K562 (cell line): ENCODE results near the gene GZMB. TPM values are rescaled to one million over a fixed set of nuclear protein-coding genes. Genes with fewer than 3 reads are reported as not detected.

Experiments
- ATAC-seq: fragments of 200-7000 bp; cut with Tn5 transposase; 3 replicates; pipeline ENCODE4 v1.9.1; 2020; ENCODE audit warnings: moderate library complexity
- BruUV-seq: library from RNA; stranded (reverse); fragments of 400-500 nt; replicated peaks from 2 replicates; lab custom pipeline; 2021; lab: Mats Ljungman, UMichigan
- CTCF ChIA-PET: fragments of 300-600 bp; formaldehyde crosslinking; extraction: SDS; loops from one replicate; lab custom pipeline; 2021; ENCODE audit warnings: low intra/inter-chr PET ratio; lab: Yijun Ruan, JAX
- POLR2A ChIA-PET: fragments of 300-600, 350-650 bp; sonication (Branson Sonifier 250); formaldehyde crosslinking; extraction: SDS; loops from one replicate; lab custom pipeline; 2021; ENCODE audit warnings: antibody characterized with exemption, inconsistent platforms; lab: Yijun Ruan, JAX
- DNase-seq, 4 experiments: peaks; one replicate each; pipeline versions ENCODE4 v3.0.0 to v3.0.0-alpha.2; 2011 to 2018; ENCODE audit warnings: low spot score in 3 of 4, mixed read lengths in 3 of 4; ENCODE audit errors: extremely low read depth in 1 of 4
- FAIRE-seq: peaks from 2 replicates; lab custom pipeline; 2011; peaks lifted over from hg19 to GRCh38; lab: Jason Lieb, UNC
- H2AFZ ChIP-seq: 2 replicates; pipeline ENCODE4 v1.6.0; 2011; ENCODE audit warnings: low read depth, low read length, control low read depth, inconsistent platforms
- H3K27ac ChIP-seq: fragments of 200-600 bp; 3 replicates; pipeline ENCODE4 v1.8.0; 2011; ENCODE audit warnings: low read depth, mild to moderate bottlenecking, control low read depth, inconsistent platforms, low read length, moderate library complexity, mixed read lengths; ENCODE audit errors: extremely low read depth
- H3K27me3 ChIP-seq, 2 experiments: fragments of 300-600 bp in 1 of 2; 2 replicates in 1 of 2; 3 replicates in 1 of 2; pipeline versions ENCODE4 v1.6.0 to v1.8.0; 2011; ENCODE audit warnings: inconsistent platforms in 2 of 2, low read length in 2 of 2, mild to moderate bottlenecking in 1 of 2, mixed read lengths in 1 of 2, moderate library complexity in 1 of 2; ENCODE audit not compliant: control insufficient read depth in 2 of 2, insufficient read depth in 2 of 2
- H3K36me3 ChIP-seq: fragments of 300-600 bp; 3 replicates; pipeline ENCODE4 v1.8.0; 2011; ENCODE audit warnings: mild to moderate bottlenecking, low read length, inconsistent platforms; ENCODE audit not compliant: control insufficient read depth, insufficient read depth
- H3K4me1 ChIP-seq, 2 experiments: fragments of 200-600 bp in 1 of 2; replicated peaks in 1 of 2; 2 replicates in 1 of 2; 3 replicates in 1 of 2; pipeline versions ENCODE4 v1.5.1 to v1.8.0; 2011; ENCODE audit warnings: inconsistent platforms in 2 of 2, low read length in 2 of 2, mild to moderate bottlenecking in 1 of 2, mixed read lengths in 1 of 2, moderate library complexity in 1 of 2; ENCODE audit not compliant: control insufficient read depth in 2 of 2, insufficient read depth in 2 of 2
- H3K4me2 ChIP-seq: 2 replicates; pipeline ENCODE4 v1.6.1; 2011; ENCODE audit warnings: low read length, control low read depth, inconsistent platforms, mixed read lengths; ENCODE audit not compliant: insufficient read depth
- H3K4me3 ChIP-seq: fragments of 200-600 bp; sonication (generic), shearing (Covaris generic); 2 replicates; pipeline ENCODE4 v1.5.1; 2016; ENCODE audit warnings: control low read depth, inconsistent platforms
- H3K79me2 ChIP-seq: fragments of 200-600 bp; 3 replicates; pipeline ENCODE4 v1.8.0; 2011; ENCODE audit warnings: low read length, inconsistent platforms; ENCODE audit not compliant: control insufficient read depth, insufficient read depth
- H3K9ac ChIP-seq, 2 experiments: 2 replicates each; pipeline versions ENCODE4 v1.6.0 to v1.6.1; 2011; ENCODE audit warnings: low read depth in 2 of 2, low read length in 2 of 2, control low read depth in 1 of 2, inconsistent platforms in 1 of 2, mild to moderate bottlenecking in 1 of 2, mixed read lengths in 1 of 2; ENCODE audit not compliant: insufficient read depth in 1 of 2
- H3K9me1 ChIP-seq: one replicate; pipeline ENCODE4 v1.6.0; 2011; ENCODE audit warnings: inconsistent platforms, mild to moderate bottlenecking, low read length, moderate library complexity; ENCODE audit not compliant: control insufficient read depth, insufficient read depth
- H3K9me3 ChIP-seq: replicated peaks from 2 replicates; pipeline ENCODE4 v1.5.1; 2011; ENCODE audit warnings: low read depth, low read length, inconsistent platforms; ENCODE audit not compliant: control insufficient read depth, insufficient read depth
- H4K20me1 ChIP-seq: replicated peaks from 2 replicates; pipeline ENCODE4 v1.6.1; 2011; ENCODE audit warnings: low read length, inconsistent platforms, mixed read lengths; ENCODE audit not compliant: control insufficient read depth, insufficient read depth
- DIDO1 ChIP-seq: fragments of 450-650 bp; IDR thresholded peaks from 2 replicates; pipeline ENCODE4 v1.6.1; 2016; ENCODE audit warnings: low read depth, missing biosample characterization, missing genetic modification characterization
- FOSL1 ChIP-seq: fragments of 200-800 bp; sonication (Bioruptor generic); conservative IDR thresholded peaks from 2 replicates; pipeline ENCODE4 v1.6.1; 2016; ENCODE audit warnings: missing genetic modification characterization, missing compliant biosample characterization
- HMG20B ChIP-seq: fragments of 250-450 bp; sonication (Bioruptor Pico); IDR thresholded peaks from 2 replicates; pipeline ENCODE4 v1.5.0; 2021; ENCODE audit warnings: mild to moderate bottlenecking
- MAFG ChIP-seq: fragments of 450-650 bp; conservative IDR thresholded peaks from 2 replicates; pipeline ENCODE4 v1.6.1; 2016; ENCODE audit warnings: missing genetic modification characterization, missing compliant biosample characterization
- POLR2AphosphoS5 ChIP-seq: IDR thresholded peaks from 2 replicates; pipeline ENCODE4 v1.6.1; 2011; ENCODE audit warnings: mild to moderate bottlenecking, low read depth, low read length, moderate library complexity; ENCODE audit not compliant: control insufficient read depth, insufficient read depth
- SIN3B ChIP-seq: fragments of 450-650 bp; IDR thresholded peaks from 2 replicates; pipeline ENCODE4 v1.6.1; 2017; ENCODE audit warnings: low read depth, mild to moderate bottlenecking, moderate library complexity
- SLC30A9 ChIP-seq: fragments of 250-450 bp; sonication (Bioruptor Pico); IDR thresholded peaks from 2 replicates; pipeline ENCODE4 v1.8.0; 2022; ENCODE audit warnings: mild to moderate bottlenecking, moderate library complexity
- STAT5A ChIP-seq: IDR thresholded peaks from 2 replicates; pipeline ENCODE4 v1.6.1; 2012; ENCODE audit warnings: low read length, inconsistent platforms, borderline replicate concordance
- ZBTB7A ChIP-seq: IDR thresholded peaks from 2 replicates; pipeline ENCODE4 v1.6.1; 2011; ENCODE audit warnings: low read depth, mild to moderate bottlenecking, low read length, moderate library complexity, borderline replicate concordance; ENCODE audit not compliant: control insufficient read depth
- ZNF57 ChIP-seq: fragments of 450-650 bp; formaldehyde crosslinking; IDR thresholded peaks from 2 replicates; pipeline ENCODE4 v1.4.0; 2020; ENCODE audit warnings: mild to moderate bottlenecking, moderate library complexity
- ZNF707 ChIP-seq: fragments of 250-450 bp; sonication (Bioruptor Pico); conservative IDR thresholded peaks from 2 replicates; pipeline ENCODE4 v1.8.0; 2022; ENCODE audit warnings: inconsistent platforms, mild to moderate bottlenecking, moderate library complexity
- WGBS: fragments of 100-300 bp; shearing (Covaris generic); methylation state at CpG from one replicate; pipeline ENCODE4 v1.1.6; 2016; ENCODE audit warnings: low coverage, mixed read lengths; ENCODE audit not compliant: insufficient coverage; ENCODE audit errors: missing lambda C conversion rate; 5-methylcytosine and 5-hydroxymethylcytosine counted together
- in situ Hi-C: fragments of 300-500 bp; cut with MboI; formaldehyde crosslinking; loops from 4 replicates; pipeline ENCODE4 v1.15.0; 2018; ENCODE audit warnings: inconsistent platforms, mixed read lengths
- intact Hi-C: fragments of 100-400 bp; cut with micrococcal nuclease; formaldehyde crosslinking; loops from 2 replicates; pipeline ENCODE4 v1.14.2; 2022
- polyA plus RNA-seq, 8 experiments: library from polyadenylated mRNA; depleted of rRNA in 4 of 8; stranded (reverse) in 5 of 8; unstranded in 3 of 8; fragments of >200 nt; fragmentation: Nextera tagmentation in 2 of 8; fragmentation: Illumina TruSeq in 1 of 8; extraction: Ambion mirVana in 2 of 8; extraction: Trizol in 1 of 8; gene quantifications; 2 replicates each; pipeline versions ENCODE4 v1.2.1 to v1.2.3, GENCODE V29; 2011 to 2014; ENCODE audit warnings: inconsistent platforms in 1 of 8, missing spikeins in 1 of 8
- total RNA-seq, 7 experiments: library from RNA; depleted of rRNA in 6 of 7; stranded (reverse); fragments of >200 nt in 6 of 7; fragmentation: Illumina TruSeq in 2 of 7; extraction: Trizol in 2 of 7; gene quantifications; 2 replicates each; pipeline versions ENCODE4 v1.2.1 to v1.2.3, GENCODE V29; 2011 to 2021; ENCODE audit warnings: low replicate concordance in 1 of 7
- TF ChIP-seq, protein P1 (sequence below): fragments of 450-650 bp; IDR thresholded peaks from 2 replicates; pipeline ENCODE4 v1.6.1; 2017; ENCODE audit warnings: antibody characterized with exemption
- TF ChIP-seq, protein P2 (sequence below), 2 experiments: fragments of 200-800 bp in 1 of 2; sonication (Bioruptor generic) in 1 of 2; sonication (generic) in 1 of 2; formaldehyde crosslinking in 1 of 2; IDR thresholded peaks in 1 of 2; conservative IDR thresholded peaks in 1 of 2; 2 replicates each; pipeline versions ENCODE4 v1.5.0 to v1.6.1; 2016 to 2020; ENCODE audit warnings: missing compliant biosample characterization in 1 of 2, missing genetic modification characterization in 1 of 2, missing genetic modification reagents in 1 of 2

The GZMB gene
- total and polyA plus RNA-seq, 9 of the 15 experiments (the other 6 are each of a cell fraction or from before 2014, with no cell fraction given), result 0.08 to 0.95 (median 0.68) TPM; not detected in 6

DNA sequence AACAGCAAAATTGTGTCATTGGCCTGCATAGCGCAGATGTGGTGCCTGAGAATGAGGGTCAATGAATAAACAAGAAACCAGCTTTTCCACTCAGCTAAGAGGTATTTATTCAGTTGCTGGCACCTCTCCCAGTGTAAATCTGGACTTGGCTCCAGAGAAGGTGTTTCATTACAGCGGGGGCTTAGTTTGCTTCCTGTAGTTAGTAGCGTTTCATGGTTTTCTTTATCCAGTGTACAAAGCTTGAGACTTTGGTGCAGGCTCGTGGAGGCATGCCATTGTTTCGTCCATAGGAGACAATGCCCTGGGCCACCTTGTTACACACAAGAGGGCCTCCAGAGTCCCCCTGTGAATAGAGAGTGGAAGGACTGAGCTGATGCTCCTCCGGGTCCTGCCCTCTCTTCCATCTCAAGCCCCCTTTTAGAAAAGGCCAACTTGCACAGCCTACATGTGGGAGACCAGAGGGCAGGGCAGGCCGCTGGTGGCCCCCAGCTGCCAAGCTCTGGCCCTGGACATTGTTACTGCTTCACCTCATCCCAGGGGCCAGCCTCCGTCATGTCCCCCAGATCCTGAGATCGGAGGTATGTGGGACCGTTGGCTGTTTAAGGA lies 3.0 kb downstream of the GZMB start:
- Histone ChIP-seq H3K36me3 (no peaks in the 10 kb centered on the region), H3K9me1 (no peaks in the 10 kb centered on the region), H2AFZ (no peak overlapping the region), H3K27ac (no peak overlapping the region), H3K4me2 (no peak overlapping the region), H3K79me2 (no peaks in the 10 kb centered on the region), H4K20me1 (no peaks in the 10 kb centered on the region), H3K4me1 (no peaks in the 10 kb centered on the region), H3K27me3 (peaks cover 0 to 4% of the 10 kb centered on the region in 2 experiments; a peak in 1 of 5 replicates), H3K9me3 (no peaks in the 10 kb centered on the region), H3K4me3 (no peak overlapping the region), H3K9ac (no peak overlapping the region)
- FAIRE-seq (no peak), ATAC-seq (no peak), DNase-seq (no peak)
- TF ChIP-seq, protein P1, sequence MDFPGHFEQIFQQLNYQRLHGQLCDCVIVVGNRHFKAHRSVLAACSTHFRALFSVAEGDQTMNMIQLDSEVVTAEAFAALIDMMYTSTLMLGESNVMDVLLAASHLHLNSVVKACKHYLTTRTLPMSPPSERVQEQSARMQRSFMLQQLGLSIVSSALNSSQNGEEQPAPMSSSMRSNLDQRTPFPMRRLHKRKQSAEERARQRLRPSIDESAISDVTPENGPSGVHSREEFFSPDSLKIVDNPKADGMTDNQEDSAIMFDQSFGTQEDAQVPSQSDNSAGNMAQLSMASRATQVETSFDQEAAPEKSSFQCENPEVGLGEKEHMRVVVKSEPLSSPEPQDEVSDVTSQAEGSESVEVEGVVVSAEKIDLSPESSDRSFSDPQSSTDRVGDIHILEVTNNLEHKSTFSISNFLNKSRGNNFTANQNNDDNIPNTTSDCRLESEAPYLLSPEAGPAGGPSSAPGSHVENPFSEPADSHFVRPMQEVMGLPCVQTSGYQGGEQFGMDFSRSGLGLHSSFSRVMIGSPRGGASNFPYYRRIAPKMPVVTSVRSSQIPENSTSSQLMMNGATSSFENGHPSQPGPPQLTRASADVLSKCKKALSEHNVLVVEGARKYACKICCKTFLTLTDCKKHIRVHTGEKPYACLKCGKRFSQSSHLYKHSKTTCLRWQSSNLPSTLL, result no peak
- TF ChIP-seq SIN3B (no peak), STAT5A (no peak), ZBTB7A (no peak), MAFG (tag) (no peak), ZNF57 (CRISPR knock-in tag) (no peak), SLC30A9 (CRISPR knock-in tag) (no peak), HMG20B (CRISPR knock-in tag) (no peak), FOSL1 (tag) (no peak), POLR2AphosphoS5 (no peak), DIDO1 (tag) (no peak), ZNF707 (CRISPR knock-in tag) (no peak)
- TF ChIP-seq, protein P2, sequence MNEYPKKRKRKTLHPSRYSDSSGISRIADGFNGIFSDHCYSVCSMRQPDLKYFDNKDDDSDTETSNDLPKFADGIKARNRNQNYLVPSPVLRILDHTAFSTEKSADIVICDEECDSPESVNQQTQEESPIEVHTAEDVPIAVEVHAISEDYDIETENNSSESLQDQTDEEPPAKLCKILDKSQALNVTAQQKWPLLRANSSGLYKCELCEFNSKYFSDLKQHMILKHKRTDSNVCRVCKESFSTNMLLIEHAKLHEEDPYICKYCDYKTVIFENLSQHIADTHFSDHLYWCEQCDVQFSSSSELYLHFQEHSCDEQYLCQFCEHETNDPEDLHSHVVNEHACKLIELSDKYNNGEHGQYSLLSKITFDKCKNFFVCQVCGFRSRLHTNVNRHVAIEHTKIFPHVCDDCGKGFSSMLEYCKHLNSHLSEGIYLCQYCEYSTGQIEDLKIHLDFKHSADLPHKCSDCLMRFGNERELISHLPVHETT (CRISPR knock-in tag; conservative IDR thresholded peaks at IDR 0.05 in 1 of 2, IDR thresholded peaks at IDR 0.05 in 1 of 2), result no peak
- BruUV-seq, result no TSS peak
- in situ Hi-C loops, result no loop called here
- ChIA-PET POLR2A (no interaction called here), CTCF (no interaction called here)
- intact Hi-C loops, result no loop called here
- WGBS, result 1% methylated on average over 10 of the region's 10 CpGs
